ENCODE data around the gene LAP3.

- TF ChIP-seq POLR2AphosphoS5 (IDR thresholded peaks at IDR 0.05; ENCODE audit: borderline replicate concordance, low read depth, low read length) = no peak
- no peak for TF ChIP-seq EZH2 (IDR thresholded peaks at IDR 0.05)
Measured at GRCh38 chr4:17623451-17624001, 46.5 kb downstream of the LAP3 start.

Measured in SK-N-MC (cell line).